ENCODE measurements around the gene KMT2A. TPM values are rescaled to one million over a fixed set of nuclear protein-coding genes. Genes with fewer than 3 reads are reported as not detected.

Gene KMT2A
- total RNA-seq, 1 experiment from 2014 or later = 50.4 TPM

GRCh38 chr11:118529584-118530175 is 93.4 kb downstream of the KMT2A start:
- DNase-seq (ENCODE audit: low read depth, low spot score) = no peak
- H3K4me3 ChIP-seq (replicated peaks in 1 of 2; ENCODE audit: low read depth in 1 of 2, low read length in 2 of 2) = peak overlapping the region; percentile 89 to 94
- H3K79me2 ChIP-seq (ENCODE audit: insufficient read depth, low read length) = no peaks in the 10 kb centered on the region
- no peaks in the 10 kb centered on the region for H3K27me3 ChIP-seq (ENCODE audit: insufficient read depth, low read length)
- ATAC-seq = no peak
- intact Hi-C loops (cut with micrococcal nuclease) = no loop called here
- H3K9ac ChIP-seq (ENCODE audit: low read length) = peak overlapping the region; percentile 65
- TF ChIP-seq ZFX (IDR thresholded peaks at IDR 0.05) = no peak
- no peak for TF ChIP-seq FOSL1 (IDR thresholded peaks at IDR 0.05; ENCODE audit: low read depth)
- TF ChIP-seq CTCF (IDR thresholded peaks at IDR 0.05 in 2 of 3, conservative IDR thresholded peaks at IDR 0.05 in 1 of 3; ENCODE audit: borderline replicate concordance in 1 of 3, insufficient read depth in 1 of 3, low read depth in 2 of 3, low read length in 2 of 3) = 0 out of 6 replicates have a peak, but pooled peaks of 2 of the 3 experiments have one; percentile 2 to 11
- peak overlapping the region; percentile 82 for H3K4me2 ChIP-seq (ENCODE audit: low read length)
- H3K9me3 ChIP-seq (ENCODE audit: control insufficient read depth in 1 of 2, insufficient read depth in 1 of 2, low read depth in 1 of 2, low read length in 2 of 2) = no peaks in the 10 kb centered on the region
- no peaks in the 10 kb centered on the region for H3K9me2 ChIP-seq (ENCODE audit: insufficient read depth)
- H3K27ac ChIP-seq (ENCODE audit: low read depth, low read length) = peak overlapping the region; percentile 87
- POLR2A ChIA-PET = no interaction called here
- H3K4me1 ChIP-seq (ENCODE audit: control insufficient read depth in 1 of 2, insufficient read depth in 2 of 2, low read length in 2 of 2) = peaks cover 13 to 24% of the 10 kb centered on the region in 2 experiments
- CTCF ChIA-PET = no interaction called here
- H3K36me3 ChIP-seq (ENCODE audit: control insufficient read depth in 1 of 2, insufficient read depth in 2 of 2, low read length in 2 of 2) = peaks cover 0 to 4% of the 10 kb centered on the region in 2 experiments; a peak in 2 of 4 replicates
- RAD21 ChIA-PET (ENCODE audit: low non-redundant PET in 1 of 2, low total read pairs in 2 of 2, uncharacterized antibody in 2 of 2, unreplicated experiment in 2 of 2) = no interaction called here
- no peaks in the 10 kb centered on the region for H4K20me1 ChIP-seq (ENCODE audit: insufficient read depth)
- TSS peak; percentile 56 for BruUV-seq (replicated peaks)
- H2AFZ ChIP-seq (ENCODE audit: low read depth, low read length, poor library complexity, severe bottlenecking) = no peak overlapping the region

GRCh38 chr11:118530180-118530682 is 93.9 kb downstream of the KMT2A start:
- ChIA-PET POLR2A (no interaction called here), RAD21 (ENCODE audit: low non-redundant PET in 1 of 2, low total read pairs in 2 of 2, uncharacterized antibody in 2 of 2, unreplicated experiment in 2 of 2) (no interaction called here), CTCF (no interaction called here)
- Histone ChIP-seq H2AFZ (ENCODE audit: low read depth, low read length, poor library complexity, severe bottlenecking) (peak overlapping the region; percentile 25), H3K4me3 (replicated peaks in 1 of 2; ENCODE audit: low read depth in 1 of 2, low read length in 2 of 2) (peak overlapping the region; percentile 89 to 94), H3K9me2 (ENCODE audit: insufficient read depth) (no peaks in the 10 kb centered on the region), H3K9me3 (ENCODE audit: control insufficient read depth in 1 of 2, insufficient read depth in 1 of 2, low read depth in 1 of 2, low read length in 2 of 2) (no peaks in the 10 kb centered on the region), H3K36me3 (ENCODE audit: control insufficient read depth in 1 of 2, insufficient read depth in 2 of 2, low read length in 2 of 2) (no peaks in the 10 kb centered on the region; a peak in 1 of 4 replicates), H3K27ac (ENCODE audit: low read depth, low read length) (peak overlapping the region; percentile 87), H3K4me2 (ENCODE audit: low read length) (peak overlapping the region; percentile 82), H3K4me1 (ENCODE audit: control insufficient read depth in 1 of 2, insufficient read depth in 2 of 2, low read length in 2 of 2) (peaks cover 13 to 24% of the 10 kb centered on the region in 2 experiments), H4K20me1 (ENCODE audit: insufficient read depth) (no peaks in the 10 kb centered on the region), H3K9ac (ENCODE audit: low read length) (peak overlapping the region; percentile 65), H3K27me3 (ENCODE audit: insufficient read depth, low read length) (no peaks in the 10 kb centered on the region), H3K79me2 (ENCODE audit: insufficient read depth, low read length) (no peaks in the 10 kb centered on the region)
- BruUV-seq (replicated peaks) = no TSS peak
- no peak; the same call in 1 of the 2 replicates for ATAC-seq
- TF ChIP-seq EGR1 (IDR thresholded peaks at IDR 0.05; ENCODE audit: low read depth) (no peak), FOSL1 (IDR thresholded peaks at IDR 0.05; ENCODE audit: low read depth) (no peak), EZH2phosphoT487 (IDR thresholded peaks at IDR 0.05; ENCODE audit: borderline replicate concordance) (no peak), SRF (IDR thresholded peaks at IDR 0.05; ENCODE audit: low read depth) (no peak), MAX (IDR thresholded peaks at IDR 0.05) (peak; percentile 30; the same call in 1 of the 2 replicates), POLR2A (IDR thresholded peaks at IDR 0.05; ENCODE audit: borderline replicate concordance, extremely low read depth, insufficient read depth, insufficient read length) (peak; percentile 32)
- no peak for DNase-seq (ENCODE audit: low read depth, low spot score)
- intact Hi-C loops (cut with micrococcal nuclease) = no loop called here
